GM18858 (cell line): Measurements from ENCODE around the gene HUWE1.

Experiments used
- ATAC-seq: cut with Tn5 transposase; IDR thresholded peaks from one replicate; pipeline ENCODE4 v1.9.1; 2021; ENCODE audit not compliant: unreplicated experiment

HUWE1 gene

DNA sequence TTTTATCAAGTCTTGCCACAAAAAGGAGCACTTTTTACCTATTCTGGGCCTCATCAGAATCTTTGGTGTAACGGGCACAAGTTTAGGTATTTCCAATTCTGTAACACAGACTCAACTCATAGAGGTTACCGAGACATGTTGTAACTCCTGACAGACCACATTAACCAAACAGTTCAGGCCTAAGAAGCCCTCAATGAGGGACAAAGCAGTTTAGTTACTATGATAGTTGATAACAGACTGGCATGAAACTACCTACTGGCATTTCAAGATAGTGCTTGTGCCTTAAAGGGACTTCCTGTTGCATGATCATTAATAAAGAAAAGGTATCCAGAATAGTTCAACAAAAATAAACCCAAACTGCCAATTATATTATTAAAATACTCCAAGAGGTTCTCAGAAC lies 64.1 kb downstream of the HUWE1 start:
- ATAC-seq: no peak

DNA sequence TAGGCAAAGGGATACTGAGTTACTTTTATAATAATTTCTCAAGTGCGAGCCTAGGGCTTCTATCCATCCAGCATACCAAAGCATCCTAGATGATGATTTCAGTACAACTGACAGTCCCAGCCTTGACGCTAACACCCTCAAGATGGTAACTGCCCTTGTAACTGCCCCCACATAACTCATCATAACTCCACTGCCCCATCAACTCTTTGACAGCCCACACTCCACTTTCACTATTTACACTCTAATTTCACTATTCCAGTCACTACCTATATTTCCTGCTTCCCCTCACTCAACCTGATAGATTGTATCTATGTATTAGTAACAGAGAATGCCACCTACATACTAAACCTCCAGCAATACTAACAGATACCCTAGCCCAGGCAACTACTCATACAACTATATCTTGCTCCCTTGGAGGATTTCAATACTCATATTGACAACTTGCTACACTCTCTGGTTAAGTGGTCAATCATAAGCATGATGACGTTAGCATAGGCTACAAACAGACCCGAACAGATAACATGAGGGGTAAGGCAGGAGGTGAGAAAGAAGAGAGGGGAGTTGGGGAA lies 65.0 kb downstream of the HUWE1 start:
- no peak for ATAC-seq

DNA sequence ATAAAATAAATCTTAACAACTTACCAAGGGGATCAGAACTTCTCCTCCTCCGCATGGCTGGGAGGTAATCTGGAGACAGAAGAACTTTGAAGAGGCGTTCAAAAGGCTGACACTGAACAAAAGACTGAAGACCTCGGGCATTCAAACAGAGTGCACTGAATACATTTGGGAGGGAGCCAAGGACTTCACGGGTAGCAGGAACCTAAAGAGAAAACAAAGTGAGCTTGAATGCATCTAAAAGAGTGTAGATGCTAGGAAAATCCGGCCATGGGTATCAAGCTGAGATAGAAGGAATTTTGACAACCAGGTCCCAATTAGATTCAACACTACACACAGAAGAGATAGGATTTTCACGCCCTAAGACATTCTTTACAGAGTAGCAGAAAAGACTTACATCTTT lies 69.6 kb downstream of the HUWE1 start:
- no peak for ATAC-seq

DNA sequence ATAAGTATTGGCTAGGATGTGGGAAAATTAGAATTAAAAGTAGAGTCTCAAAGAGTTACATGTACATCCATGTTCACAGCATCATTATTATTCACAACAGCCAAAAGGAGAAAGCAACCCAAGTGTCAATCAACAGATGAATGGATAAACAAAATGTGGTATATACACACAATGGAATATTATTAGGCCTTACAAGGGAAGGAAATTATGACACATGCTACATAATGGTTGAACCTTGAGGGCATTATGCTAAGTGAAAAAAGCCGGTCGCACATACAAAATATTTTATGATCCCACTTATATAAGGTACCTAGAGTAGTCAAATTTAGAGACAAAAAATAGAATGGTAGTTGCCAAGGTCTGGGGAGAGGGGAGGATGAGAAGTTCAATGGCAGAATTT lies 80.1 kb downstream of the HUWE1 start:
- ATAC-seq: no peak

DNA sequence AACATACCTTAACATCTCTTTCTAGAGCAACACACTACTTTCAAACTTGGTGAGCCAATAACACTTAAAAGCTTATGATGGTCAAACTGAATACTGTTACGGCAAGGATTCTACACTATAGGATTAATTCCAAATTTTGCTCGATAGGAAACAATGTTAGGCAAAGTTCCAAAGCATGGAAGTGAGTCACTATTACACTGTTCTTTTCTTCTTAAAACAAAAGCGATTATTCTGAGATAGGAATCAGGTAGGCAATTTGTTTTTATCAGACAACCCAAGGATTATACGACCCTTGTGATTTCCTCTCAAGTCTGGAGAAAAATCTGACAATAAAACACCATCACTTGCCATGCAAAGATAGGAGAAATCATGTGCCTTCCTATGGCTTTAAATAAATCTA lies 81.5 kb downstream of the HUWE1 start:
- ATAC-seq: no peak

DNA sequence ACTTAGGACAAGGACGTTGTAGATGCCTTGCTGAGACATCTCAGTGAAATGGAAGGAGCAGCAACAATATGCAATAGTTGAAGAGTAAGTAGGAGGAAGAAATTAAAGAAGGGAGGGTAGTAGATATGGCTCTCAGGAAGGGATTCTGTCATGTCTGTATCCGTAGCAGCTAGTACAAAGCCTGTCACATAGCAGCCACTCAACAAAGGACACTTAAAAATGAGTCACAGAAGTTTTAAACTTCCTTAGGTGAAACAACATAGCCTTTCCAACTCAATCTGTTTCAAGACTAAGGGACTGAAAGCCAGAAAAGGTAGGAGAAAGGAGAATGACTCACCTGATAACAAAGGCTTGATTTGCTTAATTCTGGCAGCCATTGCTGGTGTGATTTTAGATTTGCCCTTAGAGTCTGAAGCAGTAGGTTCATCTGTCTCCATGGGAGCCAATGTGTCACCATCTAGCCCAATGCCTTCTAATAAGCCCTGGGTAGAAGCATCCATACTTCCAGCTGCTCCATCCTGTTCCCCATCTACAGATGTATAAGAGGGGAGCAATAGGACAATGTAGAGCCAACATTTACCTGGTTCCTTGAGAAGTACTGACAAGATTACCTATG lies 86.6 kb downstream of the HUWE1 start:
- ATAC-seq: no peak

DNA sequence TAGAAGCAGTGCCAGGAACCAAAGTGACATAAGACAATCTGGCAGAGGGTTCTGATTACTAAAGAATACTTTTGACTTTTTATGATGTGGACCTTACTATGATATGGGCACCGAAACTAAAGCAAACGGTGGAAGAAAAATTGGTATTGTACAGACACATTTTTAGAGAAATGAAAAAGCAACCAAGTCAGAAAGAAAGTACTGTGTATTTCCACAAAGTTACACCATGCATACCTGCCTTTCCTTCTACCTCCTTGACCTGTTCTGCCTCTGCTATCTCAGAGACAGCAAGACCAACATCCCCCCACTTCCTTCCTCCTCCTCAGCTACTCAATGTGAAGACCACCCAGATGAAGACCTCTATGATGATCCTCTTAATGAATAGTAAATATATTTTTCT lies 88.3 kb downstream of the HUWE1 start:
- no peak for ATAC-seq

DNA sequence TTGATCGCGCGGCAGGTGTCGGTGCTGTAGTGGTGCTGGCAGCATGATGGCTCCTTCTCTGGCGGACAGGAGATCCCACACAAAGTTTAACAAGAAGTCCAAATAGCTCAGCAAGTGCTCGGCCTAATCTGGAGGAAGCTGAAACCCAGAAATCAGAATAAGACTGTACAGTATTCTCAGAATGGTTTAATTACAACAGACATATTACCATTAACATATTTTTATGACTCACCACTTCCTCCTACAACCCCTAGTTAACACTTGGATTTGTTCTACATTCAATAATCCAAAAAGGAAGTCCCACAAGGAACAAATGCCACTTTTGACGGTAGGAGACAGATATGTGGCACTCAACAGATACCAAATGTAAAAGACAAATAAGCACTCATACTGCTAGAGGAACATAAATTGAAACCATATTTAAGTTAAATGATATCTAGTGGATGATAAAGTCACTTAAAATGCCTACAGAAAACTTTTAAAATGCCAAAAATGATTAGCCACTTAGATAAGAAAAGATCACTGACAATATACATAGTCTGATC lies 91.2 kb downstream of the HUWE1 start:
- ATAC-seq: no peak

DNA sequence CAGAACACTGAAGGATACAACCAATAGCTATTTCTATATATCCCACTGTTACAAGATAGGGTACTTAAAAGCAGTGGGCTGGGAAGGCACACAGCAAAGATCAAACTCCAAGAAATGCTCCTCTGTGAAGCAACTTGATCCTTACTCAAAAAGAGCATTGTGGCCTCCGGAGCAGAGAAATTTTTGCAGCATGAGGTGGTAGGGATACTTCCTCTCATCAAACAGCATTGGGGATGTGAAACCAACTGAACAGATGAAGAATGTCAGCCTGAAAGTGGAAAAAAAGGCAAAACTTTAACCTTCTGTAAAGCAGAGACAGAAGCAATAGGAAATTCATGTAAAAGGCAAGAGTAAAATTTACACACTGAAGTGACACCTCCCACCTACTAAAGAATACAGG lies 92.2 kb downstream of the HUWE1 start:
- ATAC-seq: no peak

DNA sequence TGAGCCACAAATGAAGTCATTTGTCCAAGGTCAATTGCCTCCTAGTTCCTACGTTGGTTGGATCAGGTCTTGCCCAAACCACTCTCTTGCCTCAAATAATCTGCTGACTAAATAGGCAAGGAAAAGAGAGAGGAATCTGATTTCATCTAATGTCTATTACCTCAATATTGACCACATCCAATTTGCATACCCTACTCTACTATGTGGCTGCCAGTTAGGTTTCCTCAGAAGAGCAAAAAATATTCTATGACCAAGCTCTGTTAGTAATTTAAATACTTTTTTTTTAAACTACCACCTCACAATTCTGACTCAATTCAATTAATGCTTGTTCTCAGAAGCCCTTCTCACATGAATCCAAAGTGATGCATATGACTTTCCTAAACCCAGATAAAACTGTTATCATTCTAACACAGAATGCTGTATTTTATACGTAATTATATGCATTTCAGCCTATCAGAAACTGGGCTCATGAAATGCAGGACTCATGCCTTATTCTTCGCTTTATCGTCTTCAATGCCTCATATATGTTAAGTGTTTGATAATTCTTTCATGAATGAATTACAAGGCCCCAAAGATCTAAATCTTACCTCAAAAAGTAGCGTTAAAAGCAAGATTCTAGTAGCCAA lies 98.6 kb downstream of the HUWE1 start:
- no peak for ATAC-seq

DNA sequence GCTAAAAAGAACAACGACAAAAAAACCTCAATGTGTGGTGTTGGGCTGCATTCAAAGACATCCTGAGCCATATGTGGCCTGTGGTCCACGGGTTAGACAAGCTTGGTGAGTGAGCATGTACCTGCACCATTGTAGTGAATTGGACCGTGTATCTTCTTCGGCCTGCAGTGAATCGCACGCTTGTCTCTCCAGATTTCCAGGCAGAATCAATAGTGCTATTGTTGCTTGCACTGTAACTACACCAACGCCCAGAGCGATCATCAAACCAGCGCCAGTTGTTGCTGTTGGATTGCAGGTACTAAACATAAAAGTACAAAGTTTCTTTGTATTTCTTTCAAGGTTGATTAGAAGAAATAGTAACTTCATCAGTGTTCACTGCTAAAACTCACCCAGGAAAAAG lies 101.6 kb downstream of the HUWE1 start:
- ATAC-seq: no peak

DNA sequence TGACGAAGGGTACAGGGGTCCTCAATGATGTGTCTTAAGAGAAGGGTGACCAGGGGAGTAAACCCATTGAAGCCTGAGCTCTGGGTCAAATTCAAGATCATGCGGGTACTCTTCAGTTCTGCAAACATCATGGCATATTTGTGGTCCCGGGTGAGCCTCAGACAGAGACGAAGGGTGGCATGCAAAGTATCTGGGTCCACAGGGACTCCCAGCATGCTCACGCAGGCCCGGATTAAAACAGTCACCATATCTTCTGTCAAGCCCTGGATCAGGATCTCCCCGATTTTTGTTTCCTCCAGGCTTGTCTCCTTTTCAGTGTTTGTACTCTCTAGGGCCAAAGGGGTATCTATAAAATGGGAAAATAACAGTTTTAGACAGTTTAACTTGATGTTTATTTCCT lies 102.9 kb downstream of the HUWE1 start:
- ATAC-seq: no peak

DNA sequence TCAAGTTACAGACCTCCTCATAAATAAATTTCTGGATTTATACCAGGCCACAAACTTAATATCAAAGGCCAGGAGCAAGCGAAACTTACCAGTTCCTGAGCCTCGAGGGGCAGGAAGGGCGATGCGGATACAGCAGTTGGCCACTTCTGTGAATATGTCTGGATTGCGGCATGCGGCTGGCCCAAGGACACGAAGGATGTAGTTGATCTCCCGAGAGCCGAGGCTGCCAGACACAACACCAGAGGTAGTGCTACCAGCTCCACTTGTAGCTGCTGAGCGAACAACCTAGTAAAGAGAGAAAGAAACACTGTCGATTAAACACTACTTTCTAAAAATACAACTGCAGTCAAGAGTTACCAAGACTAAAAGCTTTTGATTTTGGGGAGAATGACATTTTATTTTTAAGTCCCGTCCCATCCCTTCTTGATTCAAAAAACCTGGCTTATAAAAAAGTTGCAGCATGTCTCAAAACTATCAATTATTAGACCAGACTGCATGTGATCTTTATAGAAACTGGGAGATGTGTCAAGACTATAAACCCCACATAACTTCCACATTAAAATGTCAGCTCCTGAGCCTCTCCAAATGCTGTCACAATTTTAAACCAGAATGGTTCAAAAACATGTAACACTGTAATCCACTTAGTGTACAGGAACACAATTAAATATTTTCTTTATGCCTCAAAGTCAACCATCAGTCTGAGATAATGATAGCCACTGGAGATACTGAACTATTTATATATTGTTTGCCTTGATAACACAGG lies 105.6 kb downstream of the HUWE1 start:
- ATAC-seq: no peak

DNA sequence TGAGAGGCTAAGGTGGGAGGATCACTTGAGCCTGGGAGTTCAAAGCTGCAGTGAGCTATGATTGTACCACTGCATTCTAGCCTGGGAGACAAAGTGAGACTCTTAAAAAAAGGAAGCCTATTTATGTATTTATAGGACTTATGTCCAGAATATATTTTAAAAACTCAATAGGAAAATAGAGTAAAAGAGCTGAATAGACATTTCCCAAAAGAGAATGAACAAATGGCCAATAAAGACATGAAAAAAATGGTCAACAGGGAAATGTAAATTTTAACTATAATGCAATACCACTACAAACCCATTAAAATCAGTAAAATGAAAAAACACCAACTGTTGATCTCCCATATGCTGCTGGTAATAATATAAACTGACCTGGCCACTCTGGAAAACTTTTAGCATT lies 115.0 kb downstream of the HUWE1 start:
- ATAC-seq: no peak

DNA sequence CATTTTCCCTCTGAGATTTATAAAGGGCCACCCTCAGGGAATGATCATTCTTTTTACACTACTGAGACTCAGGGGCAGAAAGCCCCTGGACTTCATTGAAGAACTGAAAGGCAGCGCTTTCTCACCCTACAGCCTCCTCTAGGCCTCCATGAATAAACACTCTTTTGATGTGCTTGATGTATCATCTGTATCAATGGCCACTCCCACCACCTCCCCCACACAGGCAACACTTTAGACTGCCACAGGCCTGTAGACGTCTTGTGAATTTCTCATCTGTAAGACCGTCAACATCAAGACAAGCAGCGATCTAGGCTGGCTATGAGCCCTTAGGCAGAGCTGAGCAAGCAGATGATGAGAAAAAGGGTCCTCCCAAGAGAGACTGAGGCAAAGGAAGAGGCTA lies 123.2 kb downstream of the HUWE1 start:
- ATAC-seq: no peak

DNA sequence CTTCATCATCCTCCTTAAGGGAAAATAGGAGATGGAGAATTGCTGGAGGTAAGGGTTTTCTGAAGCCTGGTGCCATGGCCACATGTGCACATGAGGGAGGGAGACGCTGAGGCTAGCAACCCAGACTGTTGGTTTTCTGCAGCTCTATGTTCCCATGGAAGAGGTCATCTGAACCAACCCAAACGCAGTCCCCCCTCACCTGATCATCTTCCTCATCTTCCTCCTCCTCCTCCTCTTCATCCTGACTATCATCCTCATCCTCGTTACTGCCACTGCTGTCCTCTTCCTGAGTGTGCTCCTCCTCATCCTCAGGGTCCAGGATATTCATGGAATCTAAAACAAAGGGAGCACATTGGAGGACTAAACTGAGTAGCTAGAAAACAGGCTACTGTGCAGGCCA lies 124.6 kb downstream of the HUWE1 start:
- no peak for ATAC-seq

DNA sequence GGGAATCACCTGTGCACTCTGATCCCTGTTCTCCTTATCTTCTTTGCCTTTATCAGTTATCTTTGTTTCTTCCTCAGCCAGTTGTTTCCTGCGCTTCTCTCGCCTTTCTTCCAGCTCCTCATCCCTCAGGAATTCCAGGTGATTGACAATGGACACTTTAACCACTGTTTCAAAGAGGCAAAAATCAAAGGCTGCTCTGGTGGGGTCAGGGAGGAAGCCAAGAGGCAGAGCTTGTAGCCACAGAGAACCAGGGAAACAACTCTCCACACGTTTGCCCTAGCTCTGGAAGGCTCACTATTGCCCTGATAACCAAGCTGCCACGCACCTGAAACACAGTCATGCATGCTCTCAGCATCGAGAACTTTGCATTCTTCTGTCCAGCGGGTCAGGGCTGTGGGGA lies 127.9 kb downstream of the HUWE1 start:
- ATAC-seq: no peak

DNA sequence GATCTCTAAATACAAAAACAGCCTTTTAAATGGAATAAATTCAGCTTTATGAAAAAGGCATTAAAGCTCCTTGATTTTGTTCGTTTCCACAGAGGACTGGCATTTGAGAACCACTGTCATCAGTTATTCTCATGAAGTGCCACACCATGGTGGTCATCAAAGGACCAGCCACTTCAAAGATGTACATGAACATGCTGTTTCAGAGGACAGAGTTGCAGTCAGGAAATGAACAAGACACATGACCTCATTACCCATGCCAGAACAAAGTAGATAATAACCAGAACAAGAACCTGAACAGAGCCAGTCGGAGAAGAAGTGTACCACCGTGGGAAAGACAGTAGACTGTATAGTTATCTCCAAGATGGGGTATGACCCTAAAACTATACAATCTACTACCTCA lies 129.7 kb downstream of the HUWE1 start:
- no peak for ATAC-seq

DNA sequence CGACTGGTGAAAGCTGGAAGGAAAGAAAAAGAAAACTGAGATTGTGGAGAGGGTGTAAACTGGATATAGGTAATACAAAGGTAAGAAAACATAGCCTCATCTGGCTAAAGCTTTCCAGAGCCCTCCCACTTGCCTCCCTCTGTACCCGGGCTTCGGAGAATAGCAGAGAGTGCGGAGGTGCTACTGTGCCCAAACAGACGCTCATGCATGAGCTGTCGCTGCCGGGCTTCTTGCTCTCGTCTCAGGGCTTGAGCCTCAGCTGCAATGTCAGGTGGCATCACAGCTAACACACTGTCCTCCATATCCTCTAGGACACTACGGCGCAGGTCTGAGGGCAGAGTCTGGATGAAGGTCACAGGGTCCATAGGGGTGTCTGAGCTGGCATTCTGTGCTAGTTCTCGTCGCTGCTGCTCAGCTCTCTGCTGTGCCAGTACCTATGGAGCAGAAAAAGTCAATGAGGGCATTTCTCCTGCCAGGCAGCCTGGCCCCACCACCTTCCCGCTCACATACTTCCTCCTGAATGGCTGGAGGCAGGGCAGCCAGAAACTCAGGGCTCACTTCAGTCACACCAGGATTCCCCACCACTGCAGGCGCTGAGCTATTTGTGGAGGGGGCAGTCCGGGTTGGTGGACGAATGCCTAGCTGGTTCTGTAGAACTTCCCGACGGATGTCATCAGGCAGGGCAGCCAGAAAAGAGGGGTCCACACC lies 135.6 kb downstream of the HUWE1 start:
- no peak for ATAC-seq

DNA sequence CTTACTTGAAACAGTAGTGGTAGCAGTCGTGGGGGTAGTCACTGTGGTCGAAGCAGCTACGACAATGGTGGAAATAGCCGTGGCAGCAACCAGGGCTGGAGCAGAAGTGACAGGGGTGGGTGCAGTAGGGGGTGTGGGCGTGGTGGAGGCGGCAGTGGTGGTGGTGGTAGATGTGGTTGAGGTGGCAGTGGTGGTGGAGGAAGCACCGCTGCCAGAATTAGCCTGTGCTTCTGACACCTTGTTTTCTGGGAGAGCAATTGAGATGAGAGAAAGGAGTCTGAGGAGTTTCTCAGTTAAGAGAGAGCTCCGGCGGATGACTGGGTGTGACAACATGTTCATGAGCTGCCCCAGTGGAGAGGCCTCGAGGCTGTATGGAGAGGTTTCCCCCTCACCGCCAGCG lies 138.9 kb downstream of the HUWE1 start:
- no peak for ATAC-seq

DNA sequence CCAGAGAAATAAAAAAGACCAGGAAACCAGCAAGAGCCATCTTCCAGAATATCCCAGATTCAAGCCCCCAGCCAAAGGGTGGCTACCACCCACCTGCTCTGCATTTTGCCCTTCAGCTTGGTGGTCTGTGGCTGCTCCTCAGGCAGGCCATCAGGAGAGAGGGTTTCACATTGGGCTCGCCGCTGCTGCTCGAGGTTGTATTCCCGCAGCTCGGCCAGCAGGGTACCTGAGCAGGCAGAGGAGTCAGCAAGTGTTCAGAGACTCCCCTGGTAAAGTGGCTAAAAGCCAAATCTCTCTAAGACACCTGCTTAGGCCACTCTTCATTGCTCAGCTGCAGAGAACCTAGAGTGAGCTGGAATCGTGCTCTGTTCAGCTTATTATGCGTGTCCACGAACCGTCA lies 141.6 kb downstream of the HUWE1 start:
- no peak for ATAC-seq
